ENCODE results near the gene PHF19. TPM values are rescaled to one million over a fixed set of nuclear protein-coding genes. Genes with fewer than 3 reads are reported as not detected.
A peak's percentile ranks its signal among the peaks of the same experiment; 100 is the strongest.

The PHF19 gene
- total RNA-seq, 1 donor from 2014 or later: 44.9 TPM

DNA sequence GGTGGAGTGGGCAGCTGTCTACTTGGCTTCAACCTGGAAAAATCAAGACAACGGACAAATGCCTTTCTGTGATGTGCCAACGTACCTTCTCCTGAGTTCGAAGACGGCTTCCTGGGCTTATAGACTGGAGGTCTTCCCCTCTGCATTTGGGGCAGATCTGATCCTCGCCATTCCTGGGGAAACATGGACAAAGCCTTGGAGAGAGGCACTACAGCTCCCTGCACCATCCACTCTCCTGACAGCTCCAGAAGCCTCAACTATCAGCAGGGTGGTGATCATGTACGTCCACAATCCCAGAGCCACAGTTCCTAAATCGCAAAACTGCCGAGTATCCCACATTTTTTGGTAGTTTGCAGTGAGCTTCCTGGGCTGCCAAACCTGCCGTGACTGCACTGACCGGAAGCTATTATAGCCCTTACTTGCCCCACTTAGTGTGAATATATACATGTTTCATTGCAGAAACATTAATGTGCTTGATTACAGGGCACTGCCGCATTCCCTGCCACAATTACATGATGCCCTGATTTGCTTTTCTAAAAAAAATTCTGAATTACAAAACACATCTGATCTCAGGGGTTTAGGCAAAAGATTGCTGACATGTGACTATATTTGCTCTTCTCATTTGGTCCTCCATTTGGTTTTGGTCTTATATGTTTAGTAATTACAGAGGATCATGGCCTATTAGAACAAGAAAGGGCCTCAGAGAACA is 46.8 kb upstream of the PHF19 start:
- no peak overlapping the region for H3K27ac ChIP-seq
- intact Hi-C loops (cut with DNase I): no loop called here

DNA sequence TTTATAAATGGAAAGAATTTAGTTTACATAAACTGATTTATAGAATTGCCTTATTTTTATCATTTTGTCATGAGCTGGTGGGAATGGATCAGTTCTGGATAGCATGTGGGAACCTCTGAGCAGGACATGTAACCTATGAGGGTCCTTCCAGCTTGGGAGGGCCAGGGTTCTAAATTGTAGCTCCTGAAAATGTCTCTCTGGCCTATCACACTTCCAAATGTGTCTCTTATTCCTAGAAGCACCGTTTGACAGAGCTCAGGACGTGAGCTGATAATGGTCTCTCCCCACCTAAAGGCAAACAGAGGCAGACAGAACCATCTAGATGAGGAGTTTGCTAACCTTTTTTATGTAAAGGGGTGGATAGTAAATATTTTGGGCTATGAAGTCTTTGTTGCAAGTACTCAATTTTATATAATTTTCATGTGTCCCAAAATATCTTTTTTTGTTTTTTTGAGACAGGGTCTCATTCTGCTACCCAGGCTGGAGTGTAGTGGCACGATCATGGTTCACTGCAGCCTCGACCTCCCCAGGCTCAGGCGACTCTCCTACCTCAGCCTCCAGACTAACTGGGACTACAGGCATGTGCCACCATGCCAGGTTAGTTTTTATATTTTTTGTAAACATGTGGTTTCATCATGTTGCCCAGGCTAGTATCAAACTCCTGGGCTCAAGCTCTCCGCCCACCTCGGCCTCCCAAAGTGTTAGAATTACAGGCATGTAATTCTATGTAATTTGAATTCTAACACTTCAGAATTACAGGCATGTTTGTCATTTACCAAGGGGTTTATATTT is 45.6 kb upstream of the PHF19 start:
- TF ChIP-seq, protein P1, sequence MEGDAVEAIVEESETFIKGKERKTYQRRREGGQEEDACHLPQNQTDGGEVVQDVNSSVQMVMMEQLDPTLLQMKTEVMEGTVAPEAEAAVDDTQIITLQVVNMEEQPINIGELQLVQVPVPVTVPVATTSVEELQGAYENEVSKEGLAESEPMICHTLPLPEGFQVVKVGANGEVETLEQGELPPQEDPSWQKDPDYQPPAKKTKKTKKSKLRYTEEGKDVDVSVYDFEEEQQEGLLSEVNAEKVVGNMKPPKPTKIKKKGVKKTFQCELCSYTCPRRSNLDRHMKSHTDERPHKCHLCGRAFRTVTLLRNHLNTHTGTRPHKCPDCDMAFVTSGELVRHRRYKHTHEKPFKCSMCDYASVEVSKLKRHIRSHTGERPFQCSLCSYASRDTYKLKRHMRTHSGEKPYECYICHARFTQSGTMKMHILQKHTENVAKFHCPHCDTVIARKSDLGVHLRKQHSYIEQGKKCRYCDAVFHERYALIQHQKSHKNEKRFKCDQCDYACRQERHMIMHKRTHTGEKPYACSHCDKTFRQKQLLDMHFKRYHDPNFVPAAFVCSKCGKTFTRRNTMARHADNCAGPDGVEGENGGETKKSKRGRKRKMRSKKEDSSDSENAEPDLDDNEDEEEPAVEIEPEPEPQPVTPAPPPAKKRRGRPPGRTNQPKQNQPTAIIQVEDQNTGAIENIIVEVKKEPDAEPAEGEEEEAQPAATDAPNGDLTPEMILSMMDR (IDR thresholded peaks at IDR 0.05): no peak
- TF ChIP-seq POLR2A (IDR thresholded peaks at IDR 0.05): no peak
- TF ChIP-seq POLR2AphosphoS5 (IDR thresholded peaks at IDR 0.05; ENCODE audit: insufficient read depth in 1 of 2, low read depth in 1 of 2): no peak
- Histone ChIP-seq H3K27me3 (no peaks in the 10 kb centered on the region), H3K4me1 (peaks cover 17% of the 10 kb centered on the region), H3K9me3 (no peaks in the 10 kb centered on the region), H3K36me3 (no peaks in the 10 kb centered on the region), H3K4me3 (no peak overlapping the region), H3K27ac (no peak overlapping the region)
- intact Hi-C loops (cut with DNase I): no loop called here
- no peak for DNase-seq (ENCODE audit: extremely low spot score in 2 of 2)

More for the DNA sequence above, 46.8 kb upstream of the PHF19 start:
- TF ChIP-seq POLR2A (IDR thresholded peaks at IDR 0.05) (no peak), POLR2AphosphoS5 (IDR thresholded peaks at IDR 0.05; ENCODE audit: insufficient read depth in 1 of 2, low read depth in 1 of 2) (no peak)
- TF ChIP-seq, protein P1 (IDR thresholded peaks at IDR 0.05): no peak
- Histone ChIP-seq H3K27me3 (no peaks in the 10 kb centered on the region), H3K4me3 (no peak overlapping the region), H3K9me3 (no peaks in the 10 kb centered on the region), H3K4me1 (peaks cover 15% of the 10 kb centered on the region), H3K36me3 (no peaks in the 10 kb centered on the region)
- DNase-seq (ENCODE audit: extremely low spot score in 2 of 2): no peak

DNA sequence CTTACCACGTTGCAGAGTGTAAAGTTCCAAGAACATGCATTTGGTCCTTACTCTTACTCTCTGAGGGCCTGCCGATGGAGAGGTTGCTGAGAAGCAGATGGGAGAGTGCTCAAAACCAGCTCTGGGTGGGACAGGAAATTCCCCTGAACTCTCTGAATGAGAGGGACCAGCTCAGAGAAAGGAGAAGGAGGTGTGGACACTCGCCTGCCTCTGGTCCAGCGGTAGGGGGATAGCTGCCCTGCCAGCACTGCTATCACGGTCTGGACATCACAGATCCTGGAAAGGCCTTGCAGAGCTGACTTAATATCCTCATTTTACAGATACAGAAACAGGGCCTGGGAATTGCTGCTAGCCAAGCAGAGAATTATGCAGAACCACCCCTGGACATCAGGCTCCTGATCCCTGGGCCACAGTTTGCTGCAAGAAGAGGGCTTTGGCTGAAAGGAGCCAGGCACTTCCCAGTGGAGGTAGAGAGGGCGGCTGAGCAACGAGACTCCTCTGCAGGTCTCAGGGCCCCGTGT is 44.7 kb upstream of the PHF19 start:
- H3K27ac ChIP-seq: peak overlapping the region; percentile 83
- H3K4me1 ChIP-seq: peaks cover 24% of the 10 kb centered on the region
- TF ChIP-seq, protein P1 (IDR thresholded peaks at IDR 0.05): no peak
- no peak for TF ChIP-seq POLR2AphosphoS5 (IDR thresholded peaks at IDR 0.05; ENCODE audit: insufficient read depth in 1 of 2, low read depth in 1 of 2)
- TF ChIP-seq POLR2A (IDR thresholded peaks at IDR 0.05): no peak
- DNase-seq (ENCODE audit: extremely low spot score in 2 of 2): no peak
- no peaks in the 10 kb centered on the region for H3K27me3 ChIP-seq
- intact Hi-C loops (cut with DNase I): no loop called here
- no peak overlapping the region for H3K4me3 ChIP-seq
- no peaks in the 10 kb centered on the region for H3K9me3 ChIP-seq
- no peaks in the 10 kb centered on the region for H3K36me3 ChIP-seq

DNA sequence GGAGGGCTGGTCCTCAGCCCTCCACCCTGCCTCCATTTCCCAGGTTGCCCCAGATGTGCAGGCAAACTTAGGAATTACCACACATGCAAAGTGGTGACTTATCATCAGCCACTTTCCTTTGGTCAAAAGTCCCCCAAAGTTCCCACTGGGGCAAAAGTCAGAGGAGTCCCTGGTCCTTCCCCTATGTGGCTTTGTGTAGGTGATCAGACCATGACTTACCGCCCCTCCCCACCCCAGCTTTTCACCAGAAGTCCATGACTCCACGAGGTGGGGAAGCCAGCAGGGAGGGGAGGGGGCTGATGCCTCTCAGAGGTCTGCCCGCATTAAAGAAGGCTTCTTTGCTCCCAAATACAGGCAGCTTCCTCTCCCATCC is 43.8 kb upstream of the PHF19 start:
- DNase-seq (ENCODE audit: extremely low spot score in 2 of 2): no peak
- H3K27me3 ChIP-seq: no peaks in the 10 kb centered on the region
- H3K9me3 ChIP-seq: no peaks in the 10 kb centered on the region
- intact Hi-C loops (cut with DNase I): no loop called here
- no peak overlapping the region for H3K4me3 ChIP-seq
- H3K4me1 ChIP-seq: peaks cover 34% of the 10 kb centered on the region
- no peak for TF ChIP-seq POLR2AphosphoS5 (IDR thresholded peaks at IDR 0.05; ENCODE audit: insufficient read depth in 1 of 2, low read depth in 1 of 2)
- TF ChIP-seq, protein P1 (IDR thresholded peaks at IDR 0.05): no peak
- H3K27ac ChIP-seq: peak overlapping the region; percentile 83
- no peaks in the 10 kb centered on the region for H3K36me3 ChIP-seq
